ENCODE measurements around the gene CADPS.

DNA sequence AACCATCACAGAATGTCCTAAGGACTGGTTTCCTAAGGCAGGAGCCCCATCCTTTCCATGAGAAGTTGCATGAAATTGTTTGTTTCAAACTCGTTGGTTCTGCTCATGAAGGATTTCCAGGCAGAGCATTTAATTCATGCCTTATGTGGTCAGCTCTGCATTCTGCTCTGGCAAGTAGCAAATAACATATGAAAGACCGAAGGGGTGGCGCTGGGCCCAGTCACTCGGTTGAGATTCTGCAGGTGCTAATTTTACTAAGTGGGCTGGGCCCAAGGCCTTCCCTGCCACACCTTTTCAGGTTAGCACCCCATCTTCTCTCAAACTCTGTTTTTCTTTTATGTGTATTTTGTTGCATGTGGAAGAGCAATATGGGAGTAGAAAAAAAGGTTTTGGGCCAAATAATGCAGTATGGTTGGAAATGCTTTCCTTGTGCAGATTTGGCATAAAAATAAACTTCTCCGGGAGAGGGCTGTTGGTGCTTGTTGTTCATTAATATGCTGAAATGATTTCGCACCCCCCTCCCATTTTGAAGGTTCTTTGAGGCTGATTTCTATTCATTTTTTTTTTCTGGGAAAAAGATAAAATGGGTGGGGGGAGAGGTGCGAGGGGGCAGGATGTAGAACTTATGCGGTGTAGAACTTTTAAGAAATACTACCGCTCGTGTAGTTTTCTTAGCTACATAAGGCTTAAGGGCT is 318.9 kb downstream of the CADPS start:
- TF ChIP-seq, protein P1, sequence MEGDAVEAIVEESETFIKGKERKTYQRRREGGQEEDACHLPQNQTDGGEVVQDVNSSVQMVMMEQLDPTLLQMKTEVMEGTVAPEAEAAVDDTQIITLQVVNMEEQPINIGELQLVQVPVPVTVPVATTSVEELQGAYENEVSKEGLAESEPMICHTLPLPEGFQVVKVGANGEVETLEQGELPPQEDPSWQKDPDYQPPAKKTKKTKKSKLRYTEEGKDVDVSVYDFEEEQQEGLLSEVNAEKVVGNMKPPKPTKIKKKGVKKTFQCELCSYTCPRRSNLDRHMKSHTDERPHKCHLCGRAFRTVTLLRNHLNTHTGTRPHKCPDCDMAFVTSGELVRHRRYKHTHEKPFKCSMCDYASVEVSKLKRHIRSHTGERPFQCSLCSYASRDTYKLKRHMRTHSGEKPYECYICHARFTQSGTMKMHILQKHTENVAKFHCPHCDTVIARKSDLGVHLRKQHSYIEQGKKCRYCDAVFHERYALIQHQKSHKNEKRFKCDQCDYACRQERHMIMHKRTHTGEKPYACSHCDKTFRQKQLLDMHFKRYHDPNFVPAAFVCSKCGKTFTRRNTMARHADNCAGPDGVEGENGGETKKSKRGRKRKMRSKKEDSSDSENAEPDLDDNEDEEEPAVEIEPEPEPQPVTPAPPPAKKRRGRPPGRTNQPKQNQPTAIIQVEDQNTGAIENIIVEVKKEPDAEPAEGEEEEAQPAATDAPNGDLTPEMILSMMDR (IDR thresholded peaks at IDR 0.05) = no peak
- TF ChIP-seq ZFX (IDR thresholded peaks at IDR 0.05; ENCODE audit: borderline replicate concordance) = no peak

Measured in 22Rv1 (cell line).